GM06990 (cell line): ENCODE data around the gene PHACTR2.
"Not testable (repeated sequence)": the region's sequence is repeated elsewhere in the genome, so short reads cannot be mapped to it uniquely, and the experiment has no call there.

ENCODE experiments used
- DNase-seq: peaks from one replicate; pipeline ENCODE4 v3.0.0-alpha.2; 2011; ENCODE audit not compliant: insufficient read length; ENCODE audit errors: extremely low read depth
- H3K27me3 ChIP-seq: replicated peaks from 2 replicates; pipeline ENCODE4 v1.6.0; 2011; ENCODE audit warnings: low read length; ENCODE audit not compliant: control insufficient read depth, insufficient read depth
- H3K36me3 ChIP-seq: 2 replicates; pipeline ENCODE4 v1.5.1; 2011; ENCODE audit warnings: low read length; ENCODE audit not compliant: control insufficient read depth, insufficient read depth
- H3K4me3 ChIP-seq: replicated peaks from 2 replicates; pipeline ENCODE4 v1.5.1; 2011; ENCODE audit warnings: low read depth, mild to moderate bottlenecking, control low read depth, low read length
- CTCF ChIP-seq: IDR thresholded peaks from 2 replicates; pipeline ENCODE4 v1.5.1; 2011; ENCODE audit warnings: low read length, control low read depth, mild to moderate bottlenecking, inconsistent platforms; ENCODE audit not compliant: insufficient read depth, poor library complexity, severe bottlenecking

Gene PHACTR2

GRCh38 chr6:143842902-143843676, 165.3 kb downstream of the PHACTR2 start, which contains the start of gene LTV1:
Gene LTV1, plus strand, starts transcription at chr6:143843338. Its CDS starts 140 bp downstream, at chr6:143843478.
- H3K36me3 ChIP-seq: peaks cover 8% of the 10 kb centered on the region
- H3K4me3 ChIP-seq: peak within 1 kb of the TSS; percentile 94
- no peak for TF ChIP-seq CTCF
- peak; percentile 94 for DNase-seq
- no peaks in the 10 kb centered on the region for H3K27me3 ChIP-seq

- Histone ChIP-seq H3K4me3 (peak overlapping the region; percentile 94), H3K36me3 (peaks cover 12% of the 10 kb centered on the region), H3K27me3 (no peaks in the 10 kb centered on the region)
- no peak for TF ChIP-seq CTCF
- no peak for DNase-seq
These were observed 165.9 kb downstream of the PHACTR2 start for GRCh38 chr6:143843677-143843999.

GRCh38 chr6:143844006-143844405, 166.2 kb downstream of the PHACTR2 start:
- Histone ChIP-seq H3K36me3 (peaks cover 13% of the 10 kb centered on the region), H3K27me3 (no peaks in the 10 kb centered on the region), H3K4me3 (peak overlapping the region; percentile 94)
- TF ChIP-seq CTCF: no peak
- no peak for DNase-seq

DNA sequence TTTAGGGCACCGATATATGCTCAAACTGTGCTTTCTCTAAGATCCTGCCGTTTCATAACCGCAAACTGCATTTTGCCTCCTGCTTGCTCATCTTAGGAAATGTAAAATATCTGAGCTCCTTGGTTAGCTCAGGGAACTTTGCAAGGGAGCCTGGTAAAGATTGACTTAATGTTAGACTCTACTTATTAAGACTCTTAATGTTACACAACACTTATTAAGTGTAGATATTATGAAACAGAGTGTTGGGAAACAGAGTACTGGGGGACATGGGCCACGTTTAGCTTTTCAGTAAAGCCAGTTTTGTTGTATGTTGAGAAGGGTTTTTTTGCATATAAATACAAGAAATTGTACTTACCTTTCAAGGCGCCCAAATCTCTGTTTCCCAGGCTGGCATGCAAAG, 167.3 kb downstream of the PHACTR2 start:
- TF ChIP-seq CTCF: no peak
- H3K4me3 ChIP-seq: no peak overlapping the region
- DNase-seq: no peak
- no peaks in the 10 kb centered on the region for H3K27me3 ChIP-seq
- peaks cover 15% of the 10 kb centered on the region for H3K36me3 ChIP-seq

DNA sequence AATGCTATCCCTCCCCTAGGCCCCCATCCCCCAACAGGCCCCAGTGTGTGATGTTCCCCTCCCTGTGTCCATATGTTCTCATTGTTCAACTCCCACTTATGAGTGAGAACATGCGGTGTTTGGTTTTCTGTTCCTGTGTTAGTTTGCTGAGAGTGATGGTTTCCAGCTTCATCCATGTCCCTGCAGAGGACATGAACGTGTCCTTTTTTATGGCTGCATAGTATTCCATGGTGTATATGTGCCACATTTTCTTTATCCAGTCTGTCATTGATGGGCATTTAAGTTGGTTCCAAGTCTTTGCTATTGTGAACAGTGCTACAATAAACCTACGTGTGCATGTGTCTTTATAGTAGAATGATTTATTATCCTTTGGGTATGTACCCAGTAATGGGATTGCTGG, 173.9 kb downstream of the PHACTR2 start:
- not testable (repeated sequence) for DNase-seq, H3K27me3 ChIP-seq, H3K4me3 ChIP-seq, H3K36me3 ChIP-seq

- H3K36me3 ChIP-seq, H3K27me3 ChIP-seq, DNase-seq, H3K4me3 ChIP-seq: not testable (repeated sequence)
These were observed 177.3 kb downstream of the PHACTR2 start for GRCh38 chr6:143855057-143855456.

- H3K4me3 ChIP-seq, DNase-seq, H3K27me3 ChIP-seq: not testable (repeated sequence)
- peaks cover 11% of the 10 kb centered on the region for H3K36me3 ChIP-seq
These were observed 179.0 kb downstream of the PHACTR2 start for GRCh38 chr6:143856762-143857161.
